ENCODE measurements around the gene OTOA. TPM values are rescaled to one million over a fixed set of nuclear protein-coding genes. Genes with fewer than 3 reads are reported as not detected.

Gene OTOA
- total RNA-seq, 2 experiments from 2014 or later, result not detected

GRCh38 chr16:21625026-21625425 lies 38.7 kb upstream of the OTOA start:
- intact Hi-C loops (cut with micrococcal nuclease; ENCODE audit: unreplicated experiment), result no loop called here
- peaks cover 12% of the 10 kb centered on the region for H3K9me3 ChIP-seq (ENCODE audit: low read length)
- CTCF ChIA-PET (ENCODE audit: unreplicated experiment), result no interaction called here
- H3K4me3 ChIP-seq (ENCODE audit: low read depth, low read length, poor library complexity, severe bottlenecking), result no peak overlapping the region
- no peaks in the 10 kb centered on the region for H4K20me1 ChIP-seq (ENCODE audit: insufficient read depth, low read length)
- peaks cover 9% of the 10 kb centered on the region for H3K4me1 ChIP-seq (ENCODE audit: insufficient read depth, low read length, poor library complexity, severe bottlenecking)
- H2AFZ ChIP-seq (ENCODE audit: low read length), result no peak overlapping the region
- no TSS peak for BruUV-seq (replicated peaks)
- H3K27ac ChIP-seq (ENCODE audit: low read depth, low read length, poor library complexity, severe bottlenecking), result no peak overlapping the region
- H3K9me2 ChIP-seq (ENCODE audit: insufficient read depth, low read length), result no peaks in the 10 kb centered on the region
- H3K4me2 ChIP-seq (ENCODE audit: low read length), result no peak overlapping the region
- no peak for DNase-seq (ENCODE audit: low spot score)
- TF ChIP-seq EZH2phosphoT487 (IDR thresholded peaks at IDR 0.05; ENCODE audit: borderline replicate concordance, low read depth, low read length) (no peak), CTCF (conservative IDR thresholded peaks at IDR 0.05; ENCODE audit: low read length) (no peak)
- POLR2A ChIA-PET, result interaction anchor here (0.9 to 1.0 kb wide), 2 partner anchors 14 to 16 kb away, joined by 3 to 4 read pairs; no protein-coding TSS in a partner anchor
- peaks cover 83% of the 10 kb centered on the region for H3K36me3 ChIP-seq (ENCODE audit: insufficient read depth, low read length)
- no peaks in the 10 kb centered on the region for H3K79me2 ChIP-seq (ENCODE audit: insufficient read depth, low read depth, low read length)

DNA sequence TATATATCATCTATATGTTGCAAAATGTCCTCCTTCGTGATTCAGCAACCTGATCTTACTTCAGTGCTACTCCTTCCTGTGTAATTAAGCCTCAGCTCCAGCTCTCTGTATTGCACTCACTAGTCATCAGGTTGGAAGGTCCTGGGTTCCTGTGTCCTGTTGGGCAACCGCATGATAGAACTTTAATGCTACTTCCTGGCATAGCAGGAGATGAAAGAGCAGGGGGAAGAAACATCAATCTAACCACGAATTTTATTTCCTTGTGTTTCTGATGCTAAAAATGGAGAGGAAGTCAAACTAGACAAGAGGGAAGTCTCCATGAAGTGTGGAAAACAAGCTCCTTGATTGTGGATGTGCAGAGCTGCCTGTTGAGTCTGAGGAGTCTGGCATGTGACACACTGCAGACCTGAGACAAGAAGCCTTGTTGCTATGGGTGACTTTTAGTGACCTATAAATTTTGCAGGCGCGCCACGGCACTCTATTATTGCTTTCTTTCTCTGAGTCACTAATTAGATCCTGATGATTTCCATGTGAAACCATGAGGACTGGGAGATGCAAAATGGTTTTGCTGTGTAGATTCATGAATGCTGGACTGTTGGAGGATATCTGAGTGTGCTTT lies 37.0 kb upstream of the OTOA start:
- no peaks in the 10 kb centered on the region for H3K79me2 ChIP-seq (ENCODE audit: insufficient read depth, low read depth, low read length)
- peak; percentile 14 for DNase-seq (ENCODE audit: low spot score)
- H3K27ac ChIP-seq (ENCODE audit: low read depth, low read length, poor library complexity, severe bottlenecking), result no peak overlapping the region
- ChIA-PET POLR2A (no interaction called here), CTCF (ENCODE audit: unreplicated experiment) (no interaction called here)
- peaks cover 9% of the 10 kb centered on the region for H3K4me1 ChIP-seq (ENCODE audit: insufficient read depth, low read length, poor library complexity, severe bottlenecking)
- intact Hi-C loops (cut with micrococcal nuclease; ENCODE audit: unreplicated experiment), result no loop called here
- H3K36me3 ChIP-seq (ENCODE audit: insufficient read depth, low read length), result peaks cover 86% of the 10 kb centered on the region
- peaks cover 12% of the 10 kb centered on the region for H3K9me3 ChIP-seq (ENCODE audit: low read length)
- no peaks in the 10 kb centered on the region for H3K9me2 ChIP-seq (ENCODE audit: insufficient read depth, low read length)
- BruUV-seq (replicated peaks), result TSS peak; percentile 51
- no peak overlapping the region for H3K4me2 ChIP-seq (ENCODE audit: low read length)
- TF ChIP-seq EZH2phosphoT487 (IDR thresholded peaks at IDR 0.05; ENCODE audit: borderline replicate concordance, low read depth, low read length) (no peak), CTCF (conservative IDR thresholded peaks at IDR 0.05; ENCODE audit: low read length) (no peak)
- no peak overlapping the region for H2AFZ ChIP-seq (ENCODE audit: low read length)
- no peaks in the 10 kb centered on the region for H4K20me1 ChIP-seq (ENCODE audit: insufficient read depth, low read length)
- no peak overlapping the region for H3K4me3 ChIP-seq (ENCODE audit: low read depth, low read length, poor library complexity, severe bottlenecking)

DNA sequence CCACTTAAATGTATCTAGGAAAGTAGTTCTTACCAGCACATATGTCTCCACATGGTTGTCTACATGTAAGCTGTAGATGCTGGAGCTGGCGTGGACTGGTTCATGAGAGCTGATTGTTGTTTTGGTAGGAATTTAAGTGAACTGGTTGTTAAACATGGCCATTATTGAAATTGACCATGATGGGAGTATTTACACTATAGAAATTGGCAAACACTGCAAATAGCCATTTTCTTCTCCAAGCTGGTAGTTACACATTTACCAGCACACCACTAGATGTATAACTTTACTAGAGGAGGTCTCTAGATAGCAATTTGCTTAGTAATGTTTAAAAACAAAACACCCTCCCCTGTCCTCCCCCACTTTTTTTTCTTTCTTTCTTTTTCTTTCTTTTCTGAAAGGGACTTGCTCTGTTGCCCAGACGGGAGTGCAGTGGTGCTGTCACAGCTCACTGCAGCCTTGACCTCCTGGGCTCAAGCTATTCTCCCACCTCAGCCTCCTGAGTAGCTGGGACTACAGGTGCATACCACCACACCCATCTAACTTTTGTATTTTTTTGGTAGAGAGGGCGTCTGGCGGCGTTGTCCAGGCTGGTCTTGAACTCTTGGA lies 35.5 kb upstream of the OTOA start:
- Histone ChIP-seq H3K4me3 (ENCODE audit: low read depth, low read length, poor library complexity, severe bottlenecking) (no peak overlapping the region), H3K36me3 (ENCODE audit: insufficient read depth, low read length) (peaks cover 75% of the 10 kb centered on the region), H3K9me3 (ENCODE audit: low read length) (peaks cover 12% of the 10 kb centered on the region), H3K4me2 (ENCODE audit: low read length) (no peak overlapping the region), H4K20me1 (ENCODE audit: insufficient read depth, low read length) (no peaks in the 10 kb centered on the region), H3K9me2 (ENCODE audit: insufficient read depth, low read length) (no peaks in the 10 kb centered on the region), H3K27ac (ENCODE audit: low read depth, low read length, poor library complexity, severe bottlenecking) (no peak overlapping the region), H2AFZ (ENCODE audit: low read length) (no peak overlapping the region), H3K4me1 (ENCODE audit: insufficient read depth, low read length, poor library complexity, severe bottlenecking) (peaks cover 9% of the 10 kb centered on the region), H3K79me2 (ENCODE audit: insufficient read depth, low read depth, low read length) (no peaks in the 10 kb centered on the region)
- no peak for TF ChIP-seq CTCF (conservative IDR thresholded peaks at IDR 0.05; ENCODE audit: low read length)
- TF ChIP-seq EZH2phosphoT487 (IDR thresholded peaks at IDR 0.05; ENCODE audit: borderline replicate concordance, low read depth, low read length), result no peak
- intact Hi-C loops (cut with micrococcal nuclease; ENCODE audit: unreplicated experiment), result no loop called here
- DNase-seq (ENCODE audit: low spot score), result no peak
- POLR2A ChIA-PET, result no interaction called here
- BruUV-seq (replicated peaks), result no TSS peak
- CTCF ChIA-PET (ENCODE audit: unreplicated experiment), result no interaction called here

All from OCI-LY7 (cell line).